ENCODE measurements around the gene HLA-DMB.
"Not testable (repeated sequence)": the region's sequence is repeated elsewhere in the genome, so short reads cannot be mapped to it uniquely, and the experiment has no call there.

The HLA-DMB gene

DNA sequence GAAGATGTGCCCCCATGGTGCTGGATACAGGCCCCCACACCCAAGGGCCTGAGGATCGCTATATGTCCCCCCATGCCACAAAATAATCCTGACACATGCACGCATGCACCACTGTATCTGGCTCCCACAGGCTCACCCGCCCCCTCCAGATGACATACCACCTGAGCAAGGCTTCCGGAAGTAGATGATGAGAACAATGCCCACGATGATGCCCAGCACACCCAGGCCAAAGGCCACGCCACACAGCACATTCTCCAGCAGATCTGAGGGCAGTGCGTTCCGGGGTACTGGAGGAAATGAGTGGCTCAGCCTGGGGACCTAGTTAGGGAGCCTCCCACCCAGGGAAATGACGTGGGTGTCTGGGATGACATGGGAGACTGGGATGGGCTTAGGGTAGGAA is 8.3 kb upstream of the HLA-DMB start:
- H3K4me3 ChIP-seq (replicated peaks; ENCODE audit: low read depth, low read length) = no peak overlapping the region
- DNase-seq (ENCODE audit: extremely low read depth, low read depth) = no peak
- TF ChIP-seq, protein P1, sequence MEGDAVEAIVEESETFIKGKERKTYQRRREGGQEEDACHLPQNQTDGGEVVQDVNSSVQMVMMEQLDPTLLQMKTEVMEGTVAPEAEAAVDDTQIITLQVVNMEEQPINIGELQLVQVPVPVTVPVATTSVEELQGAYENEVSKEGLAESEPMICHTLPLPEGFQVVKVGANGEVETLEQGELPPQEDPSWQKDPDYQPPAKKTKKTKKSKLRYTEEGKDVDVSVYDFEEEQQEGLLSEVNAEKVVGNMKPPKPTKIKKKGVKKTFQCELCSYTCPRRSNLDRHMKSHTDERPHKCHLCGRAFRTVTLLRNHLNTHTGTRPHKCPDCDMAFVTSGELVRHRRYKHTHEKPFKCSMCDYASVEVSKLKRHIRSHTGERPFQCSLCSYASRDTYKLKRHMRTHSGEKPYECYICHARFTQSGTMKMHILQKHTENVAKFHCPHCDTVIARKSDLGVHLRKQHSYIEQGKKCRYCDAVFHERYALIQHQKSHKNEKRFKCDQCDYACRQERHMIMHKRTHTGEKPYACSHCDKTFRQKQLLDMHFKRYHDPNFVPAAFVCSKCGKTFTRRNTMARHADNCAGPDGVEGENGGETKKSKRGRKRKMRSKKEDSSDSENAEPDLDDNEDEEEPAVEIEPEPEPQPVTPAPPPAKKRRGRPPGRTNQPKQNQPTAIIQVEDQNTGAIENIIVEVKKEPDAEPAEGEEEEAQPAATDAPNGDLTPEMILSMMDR (IDR thresholded peaks at IDR 0.05; ENCODE audit: low read depth, low read length, missing control alignments) = no peak

DNA sequence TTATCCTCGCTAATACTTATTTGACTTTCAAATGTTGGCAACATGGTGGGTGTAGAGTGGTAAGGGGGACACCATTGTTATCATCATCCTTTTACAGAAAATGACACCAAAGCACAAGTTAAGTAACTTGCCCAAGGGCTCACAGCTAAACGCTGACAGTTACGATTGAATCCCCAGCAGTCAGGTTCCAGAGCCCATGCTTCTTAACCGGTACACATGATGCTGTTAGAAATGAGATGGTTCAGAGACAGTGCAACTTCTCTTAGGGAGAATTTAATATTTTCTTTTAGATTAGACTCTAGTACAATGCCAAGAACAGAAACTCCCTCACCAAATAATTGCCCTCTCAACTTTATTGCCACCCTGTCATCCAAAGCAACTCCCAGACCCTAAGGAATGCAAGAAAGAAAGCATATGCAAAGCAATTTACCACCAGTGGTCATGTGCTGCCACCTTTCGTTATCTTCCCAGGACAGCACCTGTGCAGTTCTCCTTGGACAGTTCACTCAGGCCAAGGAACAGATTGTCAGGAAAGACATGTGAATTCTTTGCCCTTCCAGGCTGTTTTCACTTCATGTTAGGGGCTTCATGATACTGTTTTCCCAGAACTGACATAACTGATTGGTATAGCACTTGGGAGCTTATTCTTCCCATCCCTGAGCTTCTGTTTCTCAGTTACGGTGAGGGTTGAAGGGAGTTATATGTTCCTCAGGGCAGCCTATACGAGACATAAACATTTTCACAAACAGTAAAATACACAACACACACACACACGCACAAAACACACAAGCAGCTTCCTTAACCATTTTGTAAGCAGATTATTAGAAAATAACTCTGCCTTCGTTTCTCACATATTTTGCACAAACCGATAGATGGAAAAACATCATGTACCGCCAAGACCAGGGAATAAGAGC is 7.0 kb upstream of the HLA-DMB start:
- no peak for DNase-seq (ENCODE audit: extremely low read depth, low read depth)
- H3K4me3 ChIP-seq (replicated peaks; ENCODE audit: low read depth, low read length) = no peak overlapping the region
- TF ChIP-seq, protein P1 (IDR thresholded peaks at IDR 0.05; ENCODE audit: low read depth, low read length, missing control alignments) = peak; percentile 43

DNA sequence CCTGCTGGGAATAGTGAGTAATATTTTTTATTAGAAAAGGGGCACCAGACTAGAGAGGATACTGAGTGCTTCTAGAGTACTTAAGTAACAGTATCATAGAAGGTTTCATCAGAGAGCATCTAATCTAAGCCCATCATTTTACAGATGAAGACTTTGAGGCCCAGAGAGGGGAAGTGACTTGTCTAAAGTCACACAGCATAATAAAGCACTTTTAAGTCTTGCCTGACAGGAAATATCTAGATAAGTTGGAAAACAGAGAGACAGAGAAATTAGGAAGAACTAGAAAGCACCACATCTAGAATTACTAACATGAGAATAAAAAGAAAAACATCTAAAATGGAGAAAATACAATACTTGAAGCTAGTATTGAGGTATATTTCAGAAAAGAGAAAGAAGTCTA is 6.1 kb upstream of the HLA-DMB start:
- no peak overlapping the region for H3K4me3 ChIP-seq (replicated peaks; ENCODE audit: low read depth, low read length)
- DNase-seq (ENCODE audit: extremely low read depth, low read depth) = no peak
- TF ChIP-seq, protein P1 (IDR thresholded peaks at IDR 0.05; ENCODE audit: low read depth, low read length, missing control alignments) = no peak

DNA sequence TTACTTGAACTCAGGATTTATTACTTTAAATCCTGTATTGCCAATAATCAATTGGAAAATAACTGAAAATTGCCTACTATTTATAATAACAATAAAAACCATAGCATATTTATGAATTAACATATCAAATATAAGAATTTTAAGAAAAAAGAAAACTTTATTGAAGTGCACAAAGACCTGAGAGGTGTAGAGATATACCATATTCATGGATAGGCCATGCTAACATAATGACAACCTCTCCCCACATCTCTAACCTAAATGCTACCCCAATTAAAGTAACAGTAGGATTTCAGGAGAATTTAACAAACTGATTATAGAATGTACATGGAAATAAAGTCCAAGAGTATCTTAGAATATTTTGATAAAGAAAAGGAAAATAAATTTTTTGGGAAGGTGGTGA is 5.1 kb upstream of the HLA-DMB start:
- DNase-seq (ENCODE audit: extremely low read depth, low read depth) = no peak
- H3K4me3 ChIP-seq (replicated peaks; ENCODE audit: low read depth, low read length) = no peak overlapping the region
- TF ChIP-seq, protein P1 (IDR thresholded peaks at IDR 0.05; ENCODE audit: low read depth, low read length, missing control alignments) = no peak

- TF ChIP-seq, protein P1 (IDR thresholded peaks at IDR 0.05; ENCODE audit: low read depth, low read length, missing control alignments) = no peak
- DNase-seq (ENCODE audit: extremely low read depth, low read depth) = no peak
Measured at GRCh38 chr6:32945108-32945760, 4.4 kb upstream of the HLA-DMB start.

DNA sequence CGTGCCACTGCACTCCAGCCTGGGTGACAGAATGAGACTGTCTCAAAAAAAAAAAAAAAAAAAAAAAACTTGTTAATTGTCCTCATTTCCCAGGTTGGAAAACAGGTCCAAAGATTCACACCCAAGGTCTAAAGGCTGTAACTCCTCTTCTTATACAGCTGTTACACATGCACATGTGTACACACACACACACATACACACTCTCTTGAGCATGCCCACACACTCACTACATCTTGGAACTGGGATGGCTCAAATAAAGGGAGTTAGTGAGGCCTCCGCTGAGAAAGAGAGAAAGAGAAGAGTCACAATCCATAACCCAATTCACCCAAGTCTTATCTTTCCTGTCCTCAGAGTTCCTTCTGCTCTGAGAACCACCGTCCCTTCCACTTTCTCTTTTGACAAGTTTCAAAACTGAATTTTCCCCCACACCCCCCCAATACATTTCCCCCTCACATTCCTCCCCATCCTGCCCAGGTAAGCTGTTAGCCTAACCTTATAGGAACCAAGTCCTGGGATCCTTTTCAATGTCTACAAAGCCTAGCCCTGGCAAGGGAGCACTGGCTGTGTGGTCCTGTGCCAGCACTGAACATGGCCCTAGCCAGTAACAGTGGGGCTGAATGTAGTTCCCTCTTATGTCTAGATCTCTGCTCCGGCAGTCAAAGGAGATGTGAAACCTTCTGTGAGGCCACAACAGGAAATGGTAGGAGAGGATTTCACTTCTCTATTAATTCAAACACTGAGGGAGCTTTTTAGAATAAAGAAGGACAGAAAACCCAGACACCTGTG is 3.2 kb upstream of the HLA-DMB start:
- TF ChIP-seq, protein P1 (IDR thresholded peaks at IDR 0.05; ENCODE audit: low read depth, low read length, missing control alignments) = no peak
- no peak for DNase-seq (ENCODE audit: extremely low read depth, low read depth)
- H3K4me3 ChIP-seq (replicated peaks; ENCODE audit: low read depth, low read length) = no peak overlapping the region

More at GRCh38 chr6:32945108-32945760, 4.4 kb upstream of the HLA-DMB start:
- no peak overlapping the region for H3K4me3 ChIP-seq (replicated peaks; ENCODE audit: low read depth, low read length)

- DNase-seq (ENCODE audit: extremely low read depth, low read depth); H3K4me3 ChIP-seq (replicated peaks; ENCODE audit: low read depth, low read length): not testable (repeated sequence)
Measured at GRCh38 chr6:32942555-32943123, 1.8 kb upstream of the HLA-DMB start.

Data from HFF-Myc (cell line).